Measurements from ENCODE around the gene PYCR2. TPM values are rescaled to one million over a fixed set of nuclear protein-coding genes. Genes with fewer than 3 reads are reported as not detected.

Gene PYCR2
- total RNA-seq, 1 donor, result 15.1 TPM

DNA sequence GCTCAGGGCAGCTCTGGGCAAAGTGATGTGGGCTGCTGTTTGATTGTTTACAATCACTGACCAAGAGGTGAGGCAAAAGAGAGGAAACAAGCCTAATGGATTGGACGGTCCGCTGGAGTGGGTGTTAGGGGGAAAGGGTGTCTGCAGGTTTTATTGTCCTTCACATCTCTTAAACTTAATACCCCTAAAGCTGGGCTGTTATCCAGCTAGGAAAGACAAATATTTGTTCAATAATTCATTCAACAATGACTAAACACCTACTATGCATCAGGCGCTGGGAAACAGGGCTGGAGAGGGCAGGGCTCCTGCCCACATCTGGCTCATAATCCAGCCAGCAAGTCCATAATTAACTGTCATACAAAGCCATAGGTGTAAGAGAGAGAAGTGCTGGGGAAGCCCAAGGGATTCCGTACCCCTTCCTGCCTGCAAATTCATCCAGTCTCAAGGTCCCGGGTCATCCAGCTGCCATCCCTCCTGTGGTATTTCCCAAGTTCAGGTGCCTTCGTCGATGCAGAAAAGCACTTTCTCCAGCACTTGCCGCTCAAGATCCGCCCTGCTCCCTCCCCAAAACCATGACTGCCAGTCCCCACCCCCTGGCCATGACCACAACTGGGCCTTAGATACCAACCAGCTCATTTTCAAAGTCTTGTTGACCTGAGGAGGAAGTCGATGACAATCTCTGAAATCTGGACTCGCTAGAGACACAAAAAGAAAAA lies 52.5 kb downstream of the PYCR2 start:
- no peaks in the 10 kb centered on the region for H3K27me3 ChIP-seq (ENCODE audit: insufficient read depth, low read length)
- peaks cover 38% of the 10 kb centered on the region for H3K4me1 ChIP-seq (ENCODE audit: insufficient read depth, low read length)
- H3K9me3 ChIP-seq (ENCODE audit: low read depth, low read length), result no peaks in the 10 kb centered on the region
- no peak overlapping the region for H3K4me3 ChIP-seq (ENCODE audit: low read length)

DNA sequence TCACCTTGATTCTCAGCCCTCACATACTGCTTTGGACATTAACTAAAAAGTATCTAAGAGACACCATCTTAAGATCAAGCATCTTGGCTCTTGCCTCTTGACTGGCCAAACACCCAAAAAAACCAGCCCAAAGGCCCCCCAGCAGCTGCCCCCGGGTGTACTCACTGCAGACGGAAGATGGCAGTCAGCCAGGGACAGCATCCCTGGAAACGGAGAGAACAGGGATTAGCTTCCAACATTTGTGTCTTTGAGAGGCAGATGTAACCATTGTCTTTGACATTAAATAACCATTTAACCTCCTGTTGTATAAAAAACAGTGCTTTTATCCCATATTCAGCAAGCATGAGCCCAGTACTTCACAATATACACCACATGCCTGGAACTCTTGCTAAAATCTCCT lies 53.1 kb downstream of the PYCR2 start:
- Histone ChIP-seq H3K27me3 (ENCODE audit: insufficient read depth, low read length) (no peaks in the 10 kb centered on the region), H3K9me3 (ENCODE audit: low read depth, low read length) (no peaks in the 10 kb centered on the region), H3K4me3 (ENCODE audit: low read length) (no peak overlapping the region), H3K4me1 (ENCODE audit: insufficient read depth, low read length) (peaks cover 38% of the 10 kb centered on the region)

Other genes starting within 250 kb of the PYCR2 start
- 136 TPM for gene SRP9, start 146.4 kb downstream of the PYCR2 start, total RNA-seq
- gene EPHX1, start 114.1 kb downstream of the PYCR2 start, total RNA-seq, result 3.3 TPM
- 56.0 TPM for gene TMEM63A, start 41.9 kb downstream of the PYCR2 start, total RNA-seq
- 0.84 TPM for gene LEFTY1, start 35.1 kb downstream of the PYCR2 start, total RNA-seq
- not detected for gene LEFTY2, start 17.0 kb upstream of the PYCR2 start, total RNA-seq
- gene SDE2, start 75.1 kb upstream of the PYCR2 start, total RNA-seq, result 72.5 TPM
- 399 TPM for gene H3-3A, start 138.5 kb upstream of the PYCR2 start, total RNA-seq

Data from mononuclear cell (primary cell).